CD4-positive, alpha-beta T cell treated with Interleukin-12 subunit alpha and Interleukin-12 subunit beta, for 1 hour (primary cell): Measurements from ENCODE around the gene TEF.
A peak's percentile ranks its signal among the peaks of the same experiment; 100 is the strongest.

Experiments
- DNase-seq: peaks from one replicate; pipeline ENCODE4 v3.0.0-alpha.2; 2020

Gene TEF

GRCh38 chr22:41355895-41356294, 25.8 kb upstream of the TEF start:
- DNase-seq, result no peak

GRCh38 chr22:41356430-41357028, 25.2 kb upstream of the TEF start:
- no peak for DNase-seq

- no peak for DNase-seq
Measured at GRCh38 chr22:41357191-41357590, 24.6 kb upstream of the TEF start.

GRCh38 chr22:41358927-41359326, 22.8 kb upstream of the TEF start:
- no peak for DNase-seq

- DNase-seq, result no peak
Measured at GRCh38 chr22:41359376-41359775, 22.4 kb upstream of the TEF start.

GRCh38 chr22:41360126-41360525, 21.6 kb upstream of the TEF start:
- no peak for DNase-seq

- DNase-seq, result no peak
Measured at GRCh38 chr22:41361716-41362310, 19.9 kb upstream of the TEF start.

GRCh38 chr22:41362615-41363014, 19.1 kb upstream of the TEF start:
- no peak for DNase-seq

- DNase-seq, result no peak
Measured at GRCh38 chr22:41364233-41364632, 17.5 kb upstream of the TEF start.

- DNase-seq, result no peak
Measured at GRCh38 chr22:41364955-41365354, 16.8 kb upstream of the TEF start.

GRCh38 chr22:41365425-41365824, 16.3 kb upstream of the TEF start:
- no peak for DNase-seq

- DNase-seq, result no peak
Measured at GRCh38 chr22:41366323-41367029, 15.3 kb upstream of the TEF start.

GRCh38 chr22:41367039-41367679, 14.6 kb upstream of the TEF start:
- no peak for DNase-seq

GRCh38 chr22:41367680-41368542, 13.8 kb upstream of the TEF start:
- DNase-seq, result no peak

- DNase-seq, result no peak
Measured at GRCh38 chr22:41368543-41369423, 13.0 kb upstream of the TEF start.

- DNase-seq, result no peak
Measured at GRCh38 chr22:41369424-41369745, 12.4 kb upstream of the TEF start.

GRCh38 chr22:41369837-41370236, 11.9 kb upstream of the TEF start:
- no peak for DNase-seq

- no peak for DNase-seq
Measured at GRCh38 chr22:41377846-41378245, 3.9 kb upstream of the TEF start.

- DNase-seq, result no peak
Measured at GRCh38 chr22:41380993-41381328, 781 bp upstream of the TEF start.

GRCh38 chr22:41382098-41382578, 396 bp downstream of the TEF start:
- peak; percentile 64 for DNase-seq

GRCh38 chr22:41382610-41383009, 868 bp downstream of the TEF start:
- no peak for DNase-seq

GRCh38 chr22:41383085-41383484, 1.3 kb downstream of the TEF start:
- no peak for DNase-seq
